ENCODE data around the gene ATG12.

Gene ATG12

GRCh38 chr5:115801984-115802383 lies 39.4 kb downstream of the ATG12 start:
- Mint-ChIP-seq H3K4me1 (ENCODE audit: low read depth) (no peaks in the 10 kb centered on the region), H3K27ac (no peak overlapping the region), H3K4me3 (no peak overlapping the region), H3K36me3 (ENCODE audit: low read depth) (no peaks in the 10 kb centered on the region), H3K9me3 (no peaks in the 10 kb centered on the region), H3K27me3 (peaks cover 29% of the 10 kb centered on the region)

GRCh38 chr5:115801152-115801551 lies 40.2 kb downstream of the ATG12 start:
- no peaks in the 10 kb centered on the region for H3K9me3 Mint-ChIP-seq
- H3K4me1 Mint-ChIP-seq (ENCODE audit: low read depth), result no peaks in the 10 kb centered on the region
- H3K4me3 Mint-ChIP-seq, result no peak overlapping the region
- H3K27ac Mint-ChIP-seq, result no peak overlapping the region
- H3K36me3 Mint-ChIP-seq (ENCODE audit: low read depth), result no peaks in the 10 kb centered on the region
- peaks cover 29% of the 10 kb centered on the region for H3K27me3 Mint-ChIP-seq

GRCh38 chr5:115800108-115800507 lies 41.3 kb downstream of the ATG12 start:
- Mint-ChIP-seq H3K4me3 (no peak overlapping the region), H3K4me1 (ENCODE audit: low read depth) (no peaks in the 10 kb centered on the region), H3K27ac (no peak overlapping the region), H3K9me3 (no peaks in the 10 kb centered on the region), H3K36me3 (ENCODE audit: low read depth) (no peaks in the 10 kb centered on the region), H3K27me3 (peaks cover 29% of the 10 kb centered on the region)

- Mint-ChIP-seq H3K36me3 (ENCODE audit: low read depth) (no peaks in the 10 kb centered on the region), H3K4me3 (no peak overlapping the region), H3K27ac (no peak overlapping the region), H3K9me3 (no peaks in the 10 kb centered on the region), H3K4me1 (ENCODE audit: low read depth) (no peaks in the 10 kb centered on the region), H3K27me3 (peaks cover 30% of the 10 kb centered on the region)
Observed at GRCh38 chr5:115798252-115798651, 43.1 kb downstream of the ATG12 start.

- no peaks in the 10 kb centered on the region for H3K36me3 Mint-ChIP-seq (ENCODE audit: low read depth)
- H3K9me3 Mint-ChIP-seq, result no peaks in the 10 kb centered on the region
- no peak overlapping the region for H3K4me3 Mint-ChIP-seq
- no peaks in the 10 kb centered on the region for H3K4me1 Mint-ChIP-seq (ENCODE audit: low read depth)
- no peak overlapping the region for H3K27ac Mint-ChIP-seq
- peaks cover 38% of the 10 kb centered on the region for H3K27me3 Mint-ChIP-seq
Observed at GRCh38 chr5:115796656-115797055, 44.7 kb downstream of the ATG12 start.

- Mint-ChIP-seq H3K27ac (no peak overlapping the region), H3K36me3 (ENCODE audit: low read depth) (no peaks in the 10 kb centered on the region), H3K9me3 (no peaks in the 10 kb centered on the region), H3K4me3 (no peak overlapping the region), H3K27me3 (peaks cover 43% of the 10 kb centered on the region), H3K4me1 (ENCODE audit: low read depth) (no peaks in the 10 kb centered on the region)
Observed at GRCh38 chr5:115795700-115796099, 45.7 kb downstream of the ATG12 start.

- H3K36me3 Mint-ChIP-seq (ENCODE audit: low read depth), result no peaks in the 10 kb centered on the region
- H3K4me1 Mint-ChIP-seq (ENCODE audit: low read depth), result no peaks in the 10 kb centered on the region
- no peak overlapping the region for H3K4me3 Mint-ChIP-seq
- H3K27me3 Mint-ChIP-seq, result peaks cover 76% of the 10 kb centered on the region
- peaks cover 8% of the 10 kb centered on the region for H3K9me3 Mint-ChIP-seq
- no peak overlapping the region for H3K27ac Mint-ChIP-seq
Observed at GRCh38 chr5:115788440-115788839, 52.9 kb downstream of the ATG12 start.

GRCh38 chr5:115787426-115787825 lies 53.9 kb downstream of the ATG12 start:
- peaks cover 71% of the 10 kb centered on the region for H3K27me3 Mint-ChIP-seq
- no peaks in the 10 kb centered on the region for H3K36me3 Mint-ChIP-seq (ENCODE audit: low read depth)
- H3K27ac Mint-ChIP-seq, result no peak overlapping the region
- no peaks in the 10 kb centered on the region for H3K4me1 Mint-ChIP-seq (ENCODE audit: low read depth)
- H3K4me3 Mint-ChIP-seq, result no peak overlapping the region
- H3K9me3 Mint-ChIP-seq, result peaks cover 8% of the 10 kb centered on the region

GRCh38 chr5:115785381-115786065 lies 55.8 kb downstream of the ATG12 start:
- peaks cover 8% of the 10 kb centered on the region for H3K9me3 Mint-ChIP-seq
- no peak overlapping the region for H3K27ac Mint-ChIP-seq
- peaks cover 67% of the 10 kb centered on the region for H3K27me3 Mint-ChIP-seq
- no peaks in the 10 kb centered on the region for H3K36me3 Mint-ChIP-seq (ENCODE audit: low read depth)
- H3K4me1 Mint-ChIP-seq (ENCODE audit: low read depth), result no peaks in the 10 kb centered on the region
- H3K4me3 Mint-ChIP-seq, result no peak overlapping the region

GRCh38 chr5:115778417-115778816 lies 62.9 kb downstream of the ATG12 start:
- peaks cover 44% of the 10 kb centered on the region for H3K27me3 Mint-ChIP-seq
- no peak overlapping the region for H3K4me3 Mint-ChIP-seq
- H3K27ac Mint-ChIP-seq, result no peak overlapping the region
- H3K36me3 Mint-ChIP-seq (ENCODE audit: low read depth), result no peaks in the 10 kb centered on the region
- no peaks in the 10 kb centered on the region for H3K9me3 Mint-ChIP-seq
- no peaks in the 10 kb centered on the region for H3K4me1 Mint-ChIP-seq (ENCODE audit: low read depth)
